Activated CD4-positive, alpha-beta memory T cell treated with anti-CD3 and anti-CD28 coated beads for 36 hours (primary cell): ENCODE measurements around the gene ATP8A2. TPM values are rescaled to one million over a fixed set of nuclear protein-coding genes. Genes with fewer than 3 reads are reported as not detected.

ENCODE experiments used
- CTCF ChIA-PET: fragments of 350-600 bp; sonication (Branson Sonifier 250); formaldehyde crosslinking; loops from one replicate; lab custom pipeline; 2021; ENCODE audit warnings: antibody characterized with exemption, inconsistent platforms; lab: Charles Lee
- POLR2A ChIA-PET: fragments of 350-600 bp; sonication (Branson Sonifier 250); formaldehyde crosslinking; loops from one replicate; lab custom pipeline; 2021; ENCODE audit warnings: antibody characterized with exemption; lab: Charles Lee
- DNase-seq: peaks from one replicate; pipeline ENCODE4 v3.0.0-alpha.2; 2020
- H3K27ac Mint-ChIP-seq: one replicate; pipeline ENCODE4 v1.8.0; 2021; ENCODE audit warnings: mixed read lengths
- H3K27me3 Mint-ChIP-seq: one replicate; pipeline ENCODE4 v1.8.0; 2021; ENCODE audit warnings: mixed read lengths
- H3K36me3 Mint-ChIP-seq: one replicate; pipeline ENCODE4 v1.8.0; 2021; ENCODE audit warnings: mixed read lengths
- H3K4me1 Mint-ChIP-seq: one replicate; pipeline ENCODE4 v1.8.0; 2021; ENCODE audit warnings: low read depth, mixed read lengths
- H3K4me3 Mint-ChIP-seq: one replicate; pipeline ENCODE4 v1.8.0; 2021; ENCODE audit warnings: mild to moderate bottlenecking, mixed read lengths
- H3K9me3 Mint-ChIP-seq: one replicate; pipeline ENCODE4 v1.8.0; 2021; ENCODE audit warnings: mixed read lengths
- intact Hi-C: fragments of 100-400 bp; cut with micrococcal nuclease; formaldehyde crosslinking; loops from one replicate; pipeline ENCODE4 v1.15.1; 2023
- total RNA-seq, 2 experiments: library from RNA; stranded (reverse); gene quantifications; one replicate each; pipeline ENCODE4 v1.2.3, GENCODE V29; 2021

The ATP8A2 gene
- total RNA-seq, 2 experiments from 2014 or later: 0.22 to 0.29 TPM

GRCh38 chr13:25923217-25924085 is 551.7 kb downstream of the ATP8A2 start:
- no peak overlapping the region for H3K4me3 Mint-ChIP-seq

GRCh38 chr13:25927363-25927762 is 555.6 kb downstream of the ATP8A2 start:
- no peaks in the 10 kb centered on the region for H3K4me1 Mint-ChIP-seq
- intact Hi-C loops: no loop called here
- no peak for DNase-seq
- ChIA-PET CTCF (no interaction called here), POLR2A (no interaction called here)
- H3K4me3 Mint-ChIP-seq: no peak overlapping the region
- no peaks in the 10 kb centered on the region for H3K36me3 Mint-ChIP-seq
- H3K9me3 Mint-ChIP-seq: no peaks in the 10 kb centered on the region
- no peak overlapping the region for H3K27ac Mint-ChIP-seq
- H3K27me3 Mint-ChIP-seq: no peaks in the 10 kb centered on the region

More at GRCh38 chr13:25923217-25924085, 551.7 kb downstream of the ATP8A2 start:
- intact Hi-C loops: no loop called here
- Mint-ChIP-seq H3K27ac (no peak overlapping the region), H3K36me3 (no peaks in the 10 kb centered on the region), H3K27me3 (no peaks in the 10 kb centered on the region), H3K4me1 (peaks cover 2% of the 10 kb centered on the region), H3K9me3 (no peaks in the 10 kb centered on the region)
- CTCF ChIA-PET: no interaction called here
- POLR2A ChIA-PET: no interaction called here
- DNase-seq: no peak

- ChIA-PET POLR2A (no interaction called here), CTCF (no interaction called here)
- H3K9me3 Mint-ChIP-seq: no peaks in the 10 kb centered on the region
- intact Hi-C loops: no loop called here
- no peaks in the 10 kb centered on the region for H3K4me1 Mint-ChIP-seq
- no peaks in the 10 kb centered on the region for H3K27me3 Mint-ChIP-seq
- H3K27ac Mint-ChIP-seq: no peak overlapping the region
- DNase-seq: no peak
- H3K4me3 Mint-ChIP-seq: no peak overlapping the region
- H3K36me3 Mint-ChIP-seq: no peaks in the 10 kb centered on the region
Measured at GRCh38 chr13:25927932-25928331, 556.2 kb downstream of the ATP8A2 start.

- Mint-ChIP-seq H3K4me1 (no peaks in the 10 kb centered on the region), H3K36me3 (no peaks in the 10 kb centered on the region), H3K4me3 (no peak overlapping the region), H3K9me3 (no peaks in the 10 kb centered on the region), H3K27me3 (no peaks in the 10 kb centered on the region), H3K27ac (no peak overlapping the region)
- ChIA-PET POLR2A (no interaction called here), CTCF (no interaction called here)
- DNase-seq: no peak
- intact Hi-C loops: no loop called here
Measured at GRCh38 chr13:25928941-25929505, 557.2 kb downstream of the ATP8A2 start.

GRCh38 chr13:25929816-25930215 is 558.0 kb downstream of the ATP8A2 start:
- ChIA-PET CTCF (no interaction called here), POLR2A (no interaction called here)

GRCh38 chr13:25930653-25931052 is 558.9 kb downstream of the ATP8A2 start:
- POLR2A ChIA-PET: no interaction called here
- H3K4me1 Mint-ChIP-seq: no peaks in the 10 kb centered on the region
- CTCF ChIA-PET: no interaction called here
- no peaks in the 10 kb centered on the region for H3K36me3 Mint-ChIP-seq
- no peak for DNase-seq
- H3K4me3 Mint-ChIP-seq: no peak overlapping the region
- intact Hi-C loops: no loop called here
- H3K27ac Mint-ChIP-seq: no peak overlapping the region
- no peaks in the 10 kb centered on the region for H3K27me3 Mint-ChIP-seq
- no peaks in the 10 kb centered on the region for H3K9me3 Mint-ChIP-seq

More at GRCh38 chr13:25929816-25930215, 558.0 kb downstream of the ATP8A2 start:
- H3K27ac Mint-ChIP-seq: no peak overlapping the region
- intact Hi-C loops: no loop called here
- H3K4me3 Mint-ChIP-seq: no peak overlapping the region
- no peak for DNase-seq
- H3K4me1 Mint-ChIP-seq: no peaks in the 10 kb centered on the region
- H3K36me3 Mint-ChIP-seq: no peaks in the 10 kb centered on the region
- no peaks in the 10 kb centered on the region for H3K9me3 Mint-ChIP-seq
- no peaks in the 10 kb centered on the region for H3K27me3 Mint-ChIP-seq

- no peak for DNase-seq
- H3K4me1 Mint-ChIP-seq: no peaks in the 10 kb centered on the region
- no peaks in the 10 kb centered on the region for H3K27me3 Mint-ChIP-seq
- H3K4me3 Mint-ChIP-seq: no peak overlapping the region
- intact Hi-C loops: no loop called here
- H3K27ac Mint-ChIP-seq: no peak overlapping the region
- ChIA-PET CTCF (interaction anchor here (1.1 kb wide), 1 partner anchor 21 kb away, joined by 7 read pairs; no protein-coding TSS in a partner anchor), POLR2A (no interaction called here)
- H3K9me3 Mint-ChIP-seq: no peaks in the 10 kb centered on the region
- H3K36me3 Mint-ChIP-seq: no peaks in the 10 kb centered on the region
Measured at GRCh38 chr13:25932365-25932764, 560.6 kb downstream of the ATP8A2 start.

GRCh38 chr13:25933520-25933919 is 561.7 kb downstream of the ATP8A2 start:
- Mint-ChIP-seq H3K27me3 (no peaks in the 10 kb centered on the region), H3K4me3 (no peak overlapping the region), H3K9me3 (no peaks in the 10 kb centered on the region), H3K36me3 (no peaks in the 10 kb centered on the region), H3K4me1 (no peaks in the 10 kb centered on the region), H3K27ac (no peak overlapping the region)
- no peak for DNase-seq
- POLR2A ChIA-PET: no interaction called here
- intact Hi-C loops: no loop called here
- CTCF ChIA-PET: interaction anchor here (1.0 to 1.1 kb wide), 2 partner anchors 23 to 76 kb away, joined by 3 to 7 read pairs; no protein-coding TSS in a partner anchor

GRCh38 chr13:25934127-25934526 is 562.4 kb downstream of the ATP8A2 start:
- POLR2A ChIA-PET: no interaction called here
- Mint-ChIP-seq H3K36me3 (no peaks in the 10 kb centered on the region), H3K27ac (no peak overlapping the region), H3K4me3 (no peak overlapping the region), H3K4me1 (no peaks in the 10 kb centered on the region), H3K27me3 (no peaks in the 10 kb centered on the region), H3K9me3 (no peaks in the 10 kb centered on the region)
- CTCF ChIA-PET: interaction anchor here (1.0 kb wide), 1 partner anchor 77 kb away, joined by 3 read pairs; no protein-coding TSS in a partner anchor
- no peak for DNase-seq
- intact Hi-C loops: no loop called here

GRCh38 chr13:25939961-25940687 is 568.4 kb downstream of the ATP8A2 start:
- H3K4me1 Mint-ChIP-seq: peaks cover 9% of the 10 kb centered on the region
- H3K9me3 Mint-ChIP-seq: no peaks in the 10 kb centered on the region
- POLR2A ChIA-PET: no interaction called here
- H3K27me3 Mint-ChIP-seq: no peaks in the 10 kb centered on the region
- no peak for DNase-seq
- H3K36me3 Mint-ChIP-seq: no peaks in the 10 kb centered on the region
- no peak overlapping the region for H3K27ac Mint-ChIP-seq
- H3K4me3 Mint-ChIP-seq: no peak overlapping the region
- CTCF ChIA-PET: no interaction called here
- intact Hi-C loops: no loop called here

- Mint-ChIP-seq H3K27ac (no peak overlapping the region), H3K4me3 (no peak overlapping the region), H3K4me1 (peaks cover 10% of the 10 kb centered on the region), H3K36me3 (no peaks in the 10 kb centered on the region), H3K27me3 (no peaks in the 10 kb centered on the region), H3K9me3 (no peaks in the 10 kb centered on the region)
- CTCF ChIA-PET: no interaction called here
- POLR2A ChIA-PET: no interaction called here
- DNase-seq: no peak
- intact Hi-C loops: no loop called here
Measured at GRCh38 chr13:25943081-25943480, 571.3 kb downstream of the ATP8A2 start.

- POLR2A ChIA-PET: no interaction called here
- Mint-ChIP-seq H3K9me3 (no peaks in the 10 kb centered on the region), H3K4me1 (peaks cover 10% of the 10 kb centered on the region), H3K27me3 (no peaks in the 10 kb centered on the region), H3K36me3 (no peaks in the 10 kb centered on the region), H3K27ac (no peak overlapping the region), H3K4me3 (no peak overlapping the region)
- no peak for DNase-seq
- intact Hi-C loops: no loop called here
- CTCF ChIA-PET: no interaction called here
Measured at GRCh38 chr13:25943658-25944057, 571.9 kb downstream of the ATP8A2 start.
